HepG2 (cell line): Measurements from ENCODE around the gene ZDHHC6. TPM values are rescaled to one million over a fixed set of nuclear protein-coding genes. Genes with fewer than 3 reads are reported as not detected.

Experiments
- ARID5B ChIP-seq: IDR thresholded peaks from 2 replicates; pipeline ENCODE4 v1.4.0; 2020; ENCODE audit warnings: mild to moderate bottlenecking, missing genetic modification reagents
- EP300 ChIP-seq, 3 experiments: sonication (generic) in 1 of 3; formaldehyde crosslinking in 1 of 3; IDR thresholded peaks; 2 replicates each; pipeline versions ENCODE4 v1.5.1 to v1.6.1; 2011 to 2020; ENCODE audit warnings: low read depth in 2 of 3, low read length in 2 of 3, borderline replicate concordance in 1 of 3, improper control_type of control experiment in 1 of 3, mild to moderate bottlenecking in 1 of 3, missing genetic modification reagents in 1 of 3, moderate library complexity in 1 of 3
- HNF1A ChIP-seq, 2 experiments: sonication (generic) in 1 of 2; formaldehyde crosslinking in 1 of 2; IDR thresholded peaks; 2 replicates each; pipeline versions ENCODE4 v1.4.0 to v1.6.1; 2016 to 2020; ENCODE audit warnings: borderline replicate concordance in 1 of 2, low read depth in 1 of 2, mild to moderate bottlenecking in 1 of 2, missing genetic modification reagents in 1 of 2
- MXD1 ChIP-seq: sonication (generic); formaldehyde crosslinking; IDR thresholded peaks from 2 replicates; pipeline ENCODE4 v1.4.0; 2020; ENCODE audit warnings: mild to moderate bottlenecking, missing genetic modification reagents
- PHF21A ChIP-seq: sonication (generic); formaldehyde crosslinking; IDR thresholded peaks from 2 replicates; pipeline ENCODE4 v1.5.0; 2020; ENCODE audit warnings: mild to moderate bottlenecking, missing genetic modification reagents
- TBX2 ChIP-seq: sonication (generic); formaldehyde crosslinking; IDR thresholded peaks from 2 replicates; pipeline ENCODE4 v1.5.0; 2020; ENCODE audit warnings: missing genetic modification reagents, mild to moderate bottlenecking, borderline replicate concordance
- TIGD3 ChIP-seq: sonication (generic); formaldehyde crosslinking; IDR thresholded peaks from 2 replicates; pipeline ENCODE4 v1.5.1; 2020; ENCODE audit warnings: mild to moderate bottlenecking, missing genetic modification reagents, borderline replicate concordance
- TP53 ChIP-seq: sonication (generic); formaldehyde crosslinking; conservative IDR thresholded peaks from 2 replicates; pipeline ENCODE4 v1.4.0; 2020; ENCODE audit warnings: missing genetic modification reagents
- ZBED4 ChIP-seq: sonication (generic); formaldehyde crosslinking; IDR thresholded peaks from 2 replicates; pipeline ENCODE4 v1.4.0; 2020; ENCODE audit warnings: missing genetic modification reagents, borderline replicate concordance
- ZNF460 ChIP-seq: sonication (generic); formaldehyde crosslinking; IDR thresholded peaks from 2 replicates; pipeline ENCODE4 v1.5.1; 2020; ENCODE audit warnings: missing genetic modification reagents, mild to moderate bottlenecking, borderline replicate concordance
- ZNF572 ChIP-seq: sonication (generic); formaldehyde crosslinking; IDR thresholded peaks from 2 replicates; pipeline ENCODE4 v1.5.1; 2020; ENCODE audit warnings: mild to moderate bottlenecking, missing genetic modification reagents
- polyA plus RNA-seq, 8 experiments: library from polyadenylated mRNA; depleted of rRNA in 3 of 8; stranded (reverse) in 7 of 8; unstranded in 1 of 8; fragments of >200 nt; fragmentation: Illumina TruSeq in 4 of 8; extraction: Trizol in 4 of 8; gene quantifications; 2 replicates each; pipeline versions ENCODE4 v1.2.1 to v1.2.3, GENCODE V29; 2011 to 2016; ENCODE audit warnings: low read depth in 4 of 8, missing spikeins in 1 of 8, mixed read lengths in 1 of 8; ENCODE audit not compliant: insufficient read depth in 1 of 8
- total RNA-seq, 5 experiments: library from RNA; depleted of rRNA; stranded (reverse); fragments of >200 nt; fragmentation: Illumina TruSeq; extraction: Trizol; gene quantifications; 2 replicates each; pipeline ENCODE4 v1.2.3, GENCODE V29; 2016; ENCODE audit warnings: low read depth in 1 of 5

The ZDHHC6 gene
- total and polyA plus RNA-seq, 2 of the 13 experiments (the other 11 are each of a cell fraction or from before 2014, with no cell fraction given), result 20.9 to 49.4 TPM

- TF ChIP-seq ZBED4 (no peak), ZNF460 (no peak; the same call in 1 of the 2 replicates), TIGD3 (CRISPR knock-in tag) (no peak), HNF1A (IDR thresholded peaks at IDR 0.05; ENCODE audit: low read depth) (no peak), HNF1A (CRISPR knock-in tag; IDR thresholded peaks at IDR 0.05; ENCODE audit: borderline replicate concordance) (peak; percentile 61; the same call in 1 of the 2 replicates), ZNF572 (CRISPR knock-in tag) (0 out of 2 replicates have a peak, but pooled peaks have one; percentile 21), ARID5B (no peak; the same call in 1 of the 2 replicates), PHF21A (CRISPR knock-in tag) (peak; percentile 78), EP300 (IDR thresholded peaks at IDR 0.05; ENCODE audit: low read depth in 2 of 2, low read length in 2 of 2) (0 out of 4 replicates have a peak, but pooled peaks of 1 of the 2 experiments have one; percentile 8), EP300 (CRISPR knock-in tag; IDR thresholded peaks at IDR 0.05; ENCODE audit: borderline replicate concordance) (no peak), MXD1 (CRISPR knock-in tag) (no peak; the same call in 1 of the 2 replicates), TP53 (CRISPR knock-in tag) (no peak), TBX2 (CRISPR knock-in tag) (peak; percentile 15; the same call in 1 of the 2 replicates)
Observed at GRCh38 chr10:112446855-112447619, at the start of gene ZDHHC6, which contains the start of gene VTI1A (continued).
